HG03135 (cell line): ENCODE results near the gene SHC3.

Experiments
- ATAC-seq: cut with Tn5 transposase; IDR thresholded peaks from one replicate; pipeline ENCODE4 v1.9.1; 2021; ENCODE audit warnings: mild to moderate bottlenecking, moderate library complexity; ENCODE audit not compliant: unreplicated experiment

Gene SHC3

GRCh38 chr9:89059925-89060506, 118.6 kb downstream of the SHC3 start:
- ATAC-seq, result no peak

- ATAC-seq, result no peak
Measured at GRCh38 chr9:89058906-89059305, 119.7 kb downstream of the SHC3 start.

GRCh38 chr9:89054865-89055495, 123.6 kb downstream of the SHC3 start:
- no peak for ATAC-seq

- ATAC-seq, result no peak
Measured at GRCh38 chr9:89053301-89053700, 125.3 kb downstream of the SHC3 start.

- ATAC-seq, result no peak
Measured at GRCh38 chr9:89052470-89053097, 126.0 kb downstream of the SHC3 start.

GRCh38 chr9:89051421-89052025, 127.1 kb downstream of the SHC3 start:
- ATAC-seq, result no peak

GRCh38 chr9:89049646-89050045, 129.0 kb downstream of the SHC3 start:
- ATAC-seq, result no peak

GRCh38 chr9:89048616-89049015, 130.0 kb downstream of the SHC3 start:
- ATAC-seq, result no peak

GRCh38 chr9:89047667-89048066, 131.0 kb downstream of the SHC3 start:
- ATAC-seq, result no peak

GRCh38 chr9:89046832-89047231, 131.8 kb downstream of the SHC3 start:
- no peak for ATAC-seq

GRCh38 chr9:89044881-89045280, 133.7 kb downstream of the SHC3 start:
- no peak for ATAC-seq

- ATAC-seq, result no peak
Measured at GRCh38 chr9:89044104-89044503, 134.5 kb downstream of the SHC3 start.

- ATAC-seq, result no peak
Measured at GRCh38 chr9:89042984-89043383, 135.6 kb downstream of the SHC3 start.

GRCh38 chr9:89039664-89040063, 139.0 kb downstream of the SHC3 start:
- ATAC-seq, result no peak

- no peak for ATAC-seq
Measured at GRCh38 chr9:89039104-89039465, 139.5 kb downstream of the SHC3 start.

GRCh38 chr9:89038382-89039103, 140.1 kb downstream of the SHC3 start:
- no peak for ATAC-seq

GRCh38 chr9:89037891-89038290, 140.7 kb downstream of the SHC3 start:
- ATAC-seq, result no peak

GRCh38 chr9:89037346-89037745, 141.3 kb downstream of the SHC3 start:
- no peak for ATAC-seq

GRCh38 chr9:89036891-89037290, 141.7 kb downstream of the SHC3 start:
- no peak for ATAC-seq

- ATAC-seq, result no peak
Measured at GRCh38 chr9:89036383-89036782, 142.2 kb downstream of the SHC3 start.

GRCh38 chr9:89032661-89033060, 146.0 kb downstream of the SHC3 start:
- no peak for ATAC-seq

GRCh38 chr9:89032173-89032572, 146.4 kb downstream of the SHC3 start:
- no peak for ATAC-seq
